DOHH2 (cell line): Measurements from ENCODE around the gene KLC4.

Experiments
- H3F3A ChIP-seq: fragments of 200-600 bp; sonication (generic), shearing (Covaris generic); 2 replicates; pipeline ENCODE4 v1.6.0; 2016; ENCODE audit warnings: antibody characterized with exemption, mild to moderate bottlenecking; ENCODE audit not compliant: control insufficient read depth, insufficient read depth
- H3K27ac ChIP-seq: fragments of 200-600 bp; sonication (generic); 2 replicates; pipeline ENCODE4 v1.5.1; 2014; ENCODE audit warnings: low read depth, mild to moderate bottlenecking, low read length, moderate library complexity
- H3K27me3 ChIP-seq: fragments of 200-600 bp; sonication (generic); 2 replicates; pipeline ENCODE4 v1.6.1; 2014; ENCODE audit warnings: mild to moderate bottlenecking, low read length, mixed read lengths; ENCODE audit not compliant: control insufficient read depth
- H3K36me3 ChIP-seq: fragments of 200-600 bp; sonication (generic); 2 replicates; pipeline ENCODE4 v1.6.1; 2014; ENCODE audit warnings: mild to moderate bottlenecking, low read length, moderate library complexity, mixed read lengths; ENCODE audit not compliant: control insufficient read depth
- H3K4me1 ChIP-seq: fragments of 200-600 bp; sonication (generic); 2 replicates; pipeline ENCODE4 v1.6.1; 2014; ENCODE audit warnings: mild to moderate bottlenecking, low read length, mixed read lengths; ENCODE audit not compliant: control insufficient read depth
- H3K4me2 ChIP-seq: fragments of 200-600 bp; sonication (generic); 2 replicates; pipeline ENCODE4 v1.6.0; 2014; ENCODE audit warnings: mild to moderate bottlenecking, low read length, moderate library complexity
- H3K4me3 ChIP-seq: fragments of 200-600 bp; sonication (generic); 2 replicates; pipeline ENCODE4 v1.5.1; 2014; ENCODE audit warnings: mild to moderate bottlenecking, low read length, mixed read lengths
- H3K79me2 ChIP-seq: fragments of 200-600 bp; sonication (generic); 2 replicates; pipeline ENCODE4 v1.6.1; 2014; ENCODE audit warnings: mild to moderate bottlenecking, low read length, mixed read lengths; ENCODE audit not compliant: control insufficient read depth
- H3K9me2 ChIP-seq: fragments of 200-600 bp; sonication (generic); replicated peaks from 2 replicates; pipeline ENCODE4 v1.6.1; 2014; ENCODE audit warnings: mild to moderate bottlenecking, low read length, mixed read lengths; ENCODE audit not compliant: control insufficient read depth
- H3K9me3 ChIP-seq: fragments of 200-600 bp; sonication (generic); 2 replicates; pipeline ENCODE4 v1.6.1; 2014; ENCODE audit warnings: antibody characterized with exemption, low read length, mixed read lengths; ENCODE audit not compliant: control insufficient read depth, insufficient read depth
- H4K20me1 ChIP-seq: fragments of 200-600 bp; sonication (generic); 2 replicates; pipeline ENCODE4 v1.6.0; 2014; ENCODE audit warnings: low read depth, mild to moderate bottlenecking, antibody characterized with exemption, low read length, moderate library complexity; ENCODE audit not compliant: control insufficient read depth, insufficient read depth
- CTCF ChIP-seq: fragments of 200-600 bp; sonication (generic); IDR thresholded peaks from one replicate; pipeline ENCODE4 v1.5.1; 2014; ENCODE audit warnings: antibody characterized with exemption, mild to moderate bottlenecking, low read depth, low read length; ENCODE audit not compliant: poor library complexity, severe bottlenecking
- EZH2phosphoT487 ChIP-seq: fragments of 200-600 bp; sonication (generic); IDR thresholded peaks from 2 replicates; pipeline ENCODE4 v1.6.1; 2017; ENCODE audit warnings: borderline replicate concordance, mild to moderate bottlenecking, antibody characterized with exemption, low read length, moderate library complexity, mixed read lengths

KLC4 gene

GRCh38 chr6:43045371-43045930 lies 14.0 kb upstream of the KLC4 start:
- peaks cover 13% of the 10 kb centered on the region; the same call in 1 of the 2 replicates for H3K36me3 ChIP-seq
- TF ChIP-seq EZH2phosphoT487 (no peak), CTCF (no peak)
- H3K27me3 ChIP-seq = no peaks in the 10 kb centered on the region
- no peaks in the 10 kb centered on the region for H4K20me1 ChIP-seq
- no peaks in the 10 kb centered on the region for H3F3A ChIP-seq
- no peaks in the 10 kb centered on the region for H3K9me2 ChIP-seq
- H3K9me3 ChIP-seq = no peaks in the 10 kb centered on the region
- no peaks in the 10 kb centered on the region for H3K4me1 ChIP-seq
- H3K79me2 ChIP-seq = no peaks in the 10 kb centered on the region
- H3K4me3 ChIP-seq = no peak overlapping the region
- H3K4me2 ChIP-seq = no peak overlapping the region
- H3K27ac ChIP-seq = no peak overlapping the region

- H3K36me3 ChIP-seq = peaks cover 10% of the 10 kb centered on the region; the same call in 1 of the 2 replicates
- H3F3A ChIP-seq = no peaks in the 10 kb centered on the region
These were observed 11.4 kb upstream of the KLC4 start for GRCh38 chr6:43047998-43048397.

GRCh38 chr6:43050981-43051380 lies 8.4 kb upstream of the KLC4 start:
- peaks cover 9% of the 10 kb centered on the region for H3K79me2 ChIP-seq
- no peak overlapping the region for H3K4me3 ChIP-seq
- H3K27me3 ChIP-seq = no peaks in the 10 kb centered on the region
- H3K27ac ChIP-seq = no peak overlapping the region
- peaks cover 15% of the 10 kb centered on the region for H3K4me1 ChIP-seq
- H3K9me3 ChIP-seq = no peaks in the 10 kb centered on the region
- H3K9me2 ChIP-seq = no peaks in the 10 kb centered on the region
- no peaks in the 10 kb centered on the region for H4K20me1 ChIP-seq
- H3F3A ChIP-seq = peaks cover 9% of the 10 kb centered on the region
- no peak overlapping the region for H3K4me2 ChIP-seq
- peaks cover 14% of the 10 kb centered on the region for H3K36me3 ChIP-seq
- TF ChIP-seq EZH2phosphoT487 = no peak
- no peak for TF ChIP-seq CTCF

More at GRCh38 chr6:43047998-43048397, 11.4 kb upstream of the KLC4 start:
- H4K20me1 ChIP-seq = no peaks in the 10 kb centered on the region
- TF ChIP-seq EZH2phosphoT487 = no peak
- no peak for TF ChIP-seq CTCF
- H3K9me3 ChIP-seq = no peaks in the 10 kb centered on the region
- peaks cover 6% of the 10 kb centered on the region for H3K4me1 ChIP-seq
- H3K79me2 ChIP-seq = peaks cover 5% of the 10 kb centered on the region
- H3K4me3 ChIP-seq = no peak overlapping the region
- no peak overlapping the region for H3K4me2 ChIP-seq
- no peaks in the 10 kb centered on the region for H3K27me3 ChIP-seq
- no peaks in the 10 kb centered on the region for H3K9me2 ChIP-seq
- H3K27ac ChIP-seq = no peak overlapping the region
